Stimulated activated naive CD4-positive, alpha-beta T cell (primary cell): ENCODE measurements around the gene CHST13.

Experiments
- DNase-seq, 6 experiments: peaks; one replicate each; lab custom pipeline; 2025; lab: John Stamatoyannopoulos, UW

Gene CHST13

DNA sequence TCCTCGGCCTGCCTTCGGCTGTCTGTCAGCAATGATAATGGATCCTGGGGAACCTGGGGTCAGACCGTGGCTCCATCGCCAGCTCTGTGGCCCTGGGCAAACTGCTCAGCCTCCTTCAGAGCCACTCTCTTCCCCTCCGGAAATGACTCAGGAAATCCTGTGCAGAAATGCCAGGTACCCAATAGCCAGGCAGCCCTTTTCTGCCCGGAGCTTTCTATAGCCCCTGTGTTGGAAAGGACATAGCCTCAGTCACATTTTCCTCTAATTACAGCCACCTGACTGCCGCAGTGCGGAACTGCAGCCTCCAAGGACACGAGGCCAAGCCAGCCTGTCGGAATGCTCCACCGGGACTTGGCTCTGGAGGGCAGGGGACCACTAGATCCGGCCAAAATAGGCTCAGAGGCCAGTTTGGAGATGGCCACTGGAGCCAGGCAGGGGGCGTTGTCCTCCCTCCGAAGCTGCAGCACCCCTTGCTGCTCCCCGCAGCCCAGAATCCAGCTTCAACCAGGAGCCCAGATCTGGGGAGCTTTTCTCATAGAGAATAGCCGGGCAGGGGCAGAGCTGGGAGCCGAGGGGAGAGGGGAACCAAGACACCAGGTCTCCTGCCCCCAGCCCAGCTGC, 36.7 kb upstream of the CHST13 start:
- no peak for DNase-seq

GRCh38 chr3:126488185-126488584, 35.8 kb upstream of the CHST13 start:
- no peak for DNase-seq

GRCh38 chr3:126488886-126489569, 34.9 kb upstream of the CHST13 start:
- DNase-seq: no peak

- no peak for DNase-seq
Observed at GRCh38 chr3:126490619-126491018, 33.3 kb upstream of the CHST13 start.

DNA sequence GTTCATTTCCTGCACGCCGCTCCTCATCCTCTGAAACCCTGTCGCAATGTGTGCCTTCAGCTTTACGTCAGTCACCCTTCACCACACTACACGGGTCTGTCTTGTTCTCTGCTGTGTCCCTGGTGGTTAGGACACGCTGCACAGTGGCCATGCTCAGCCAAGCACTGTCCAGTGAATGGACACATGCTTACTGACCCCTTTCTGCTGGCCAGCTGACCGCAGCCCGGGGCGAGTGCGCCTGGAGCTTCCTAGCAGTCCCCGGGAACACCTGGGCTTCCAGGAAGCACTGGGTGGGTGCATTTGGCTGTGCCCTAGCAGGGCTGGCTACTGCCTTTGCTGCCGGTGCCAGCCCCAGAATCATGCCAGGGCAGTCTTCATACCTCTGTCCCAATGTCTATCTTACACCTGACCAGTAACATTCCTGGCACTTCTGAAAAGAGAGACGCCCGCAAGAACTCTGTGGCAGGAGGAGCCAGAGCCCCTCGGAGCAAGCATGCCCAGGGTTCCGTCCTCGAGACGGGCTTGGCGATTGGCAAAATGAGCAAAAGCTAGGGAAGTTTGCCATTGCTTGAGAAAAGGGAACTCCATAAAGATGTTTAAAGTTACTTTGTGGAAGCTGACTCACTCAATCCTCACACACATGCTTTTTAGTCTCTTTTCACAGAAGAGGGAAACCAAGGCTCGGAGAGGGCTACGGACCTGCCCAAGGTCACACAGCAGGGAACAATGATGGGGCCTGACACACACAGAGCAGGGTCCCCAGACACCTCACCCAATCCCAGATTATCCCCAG, 32.5 kb upstream of the CHST13 start:
- no peak for DNase-seq

- no peak for DNase-seq
Observed at GRCh38 chr3:126493051-126493450, 30.9 kb upstream of the CHST13 start.

GRCh38 chr3:126493739-126494138, 30.2 kb upstream of the CHST13 start:
- DNase-seq: no peak

DNA sequence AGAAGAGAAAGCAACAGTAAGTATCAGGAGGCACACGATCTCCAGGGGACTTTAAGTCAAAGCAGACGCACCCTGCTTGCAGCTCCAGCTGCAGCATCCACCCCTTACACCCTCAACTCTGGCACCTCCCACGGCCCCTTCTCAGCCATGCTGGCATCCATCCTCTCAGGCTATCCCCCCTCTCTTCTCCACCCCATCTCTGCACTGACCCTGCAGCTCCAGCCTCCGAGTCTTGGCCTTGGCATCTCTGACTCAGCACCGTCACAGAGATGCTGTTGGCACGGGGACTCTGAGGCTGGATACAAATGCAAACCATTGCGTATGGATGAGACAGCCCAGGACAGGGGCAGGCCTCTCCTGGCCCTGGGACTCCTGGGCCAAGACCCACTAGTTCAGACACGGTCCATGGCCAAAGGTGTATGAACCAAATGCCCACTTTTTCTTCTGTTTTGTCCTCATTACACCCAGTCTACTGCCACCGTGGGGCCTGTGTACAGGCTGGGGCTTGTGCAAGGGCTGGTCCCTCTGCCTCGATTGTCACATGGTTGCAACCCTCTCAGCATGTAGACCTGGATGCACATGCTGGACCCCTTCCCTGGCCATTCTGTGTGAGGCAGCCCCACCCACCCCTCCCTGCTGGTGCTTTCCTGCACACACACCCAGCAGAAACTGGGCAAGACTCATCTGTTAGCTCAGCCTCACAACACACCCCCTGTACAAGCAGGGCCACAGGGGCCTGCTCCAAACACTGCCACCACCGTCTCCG, 29.6 kb upstream of the CHST13 start:
- DNase-seq: no peak

DNA sequence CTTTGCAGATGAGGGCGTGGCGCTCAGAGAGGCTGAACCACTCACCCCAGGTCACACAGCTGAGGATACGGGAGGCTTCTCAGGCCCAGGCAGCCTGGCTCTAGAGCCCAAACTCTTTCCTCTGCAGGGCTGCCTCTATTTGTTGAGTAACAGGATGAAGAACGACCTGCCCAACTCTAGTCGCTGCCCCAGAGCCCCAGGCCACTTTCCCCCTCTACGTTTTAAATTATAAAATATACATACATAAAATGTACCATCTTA, 29.1 kb upstream of the CHST13 start:
- DNase-seq: no peak

GRCh38 chr3:126495786-126496185, 28.2 kb upstream of the CHST13 start:
- no peak for DNase-seq

GRCh38 chr3:126496894-126497850, 26.8 kb upstream of the CHST13 start:
- DNase-seq: no peak

GRCh38 chr3:126497956-126498355, 26.0 kb upstream of the CHST13 start:
- DNase-seq: no peak

- DNase-seq: no peak
Observed at GRCh38 chr3:126498461-126498860, 25.5 kb upstream of the CHST13 start.

GRCh38 chr3:126498929-126499328, 25.0 kb upstream of the CHST13 start:
- no peak for DNase-seq

DNA sequence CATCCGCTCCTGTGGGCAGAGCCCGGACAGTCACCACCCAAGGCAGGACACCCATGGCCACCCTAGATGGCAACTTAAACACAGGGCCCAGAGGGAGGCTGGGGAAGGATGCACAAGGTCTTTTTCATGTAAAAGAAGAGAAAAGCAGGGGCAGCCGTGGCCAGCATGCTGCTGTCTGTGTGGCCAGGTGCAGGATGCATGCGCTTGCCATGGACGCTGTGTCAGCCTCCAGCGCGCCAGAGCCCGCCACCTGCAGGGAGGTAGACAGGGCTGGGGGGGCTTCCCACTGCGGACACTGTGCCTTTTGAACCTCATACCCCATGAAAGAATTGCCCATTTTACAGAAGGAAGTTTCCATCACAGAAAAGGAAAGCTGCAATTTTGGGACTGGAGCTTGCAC, 24.6 kb upstream of the CHST13 start:
- DNase-seq: no peak

DNA sequence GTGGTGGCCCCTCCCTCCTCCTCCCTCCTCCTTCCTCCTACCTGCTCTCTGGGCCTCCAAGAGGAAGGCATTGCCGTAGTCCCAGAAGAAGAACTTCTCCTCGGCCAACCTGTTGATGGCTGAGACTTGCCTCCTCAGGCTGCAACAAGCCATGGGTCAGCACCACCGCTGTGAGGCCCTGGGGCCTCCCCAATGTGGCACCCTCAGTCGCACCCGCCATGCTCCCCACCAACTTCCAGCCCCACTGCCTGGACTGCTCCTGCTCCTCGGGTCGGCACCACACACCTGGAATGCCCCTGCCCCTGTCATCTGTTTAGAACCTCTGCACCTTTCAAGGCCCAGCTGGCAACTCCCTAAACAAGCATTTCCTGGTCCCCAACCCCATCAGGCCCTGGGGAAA, 23.9 kb upstream of the CHST13 start:
- DNase-seq: no peak

- DNase-seq: no peak
Observed at GRCh38 chr3:126501054-126501453, 22.9 kb upstream of the CHST13 start.

- DNase-seq: no peak
Observed at GRCh38 chr3:126501736-126502135, 22.2 kb upstream of the CHST13 start.

DNA sequence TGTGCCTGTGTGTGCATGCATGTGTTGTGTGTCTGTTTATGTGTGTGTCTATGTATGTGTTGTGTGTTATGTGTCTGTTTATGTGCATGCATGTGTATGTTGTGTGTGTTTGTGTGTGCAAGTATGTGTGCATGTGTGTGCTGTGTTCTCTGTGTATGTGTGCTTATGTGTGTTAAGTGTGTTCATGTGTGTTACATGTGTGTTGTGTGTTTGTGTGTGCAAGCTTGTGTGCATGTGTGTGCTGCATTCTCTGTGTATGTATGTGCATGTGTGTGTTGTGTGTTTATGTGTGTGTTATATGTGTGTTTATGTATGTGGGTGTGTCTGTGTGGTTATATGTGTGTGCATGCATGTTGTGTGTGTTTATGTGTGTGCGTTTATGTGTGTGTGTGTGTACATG, 21.3 kb upstream of the CHST13 start:
- no peak for DNase-seq

GRCh38 chr3:126503701-126504100, 20.3 kb upstream of the CHST13 start:
- no peak for DNase-seq

- no peak for DNase-seq
Observed at GRCh38 chr3:126507886-126508285, 16.1 kb upstream of the CHST13 start.

GRCh38 chr3:126508564-126508964, 15.4 kb upstream of the CHST13 start:
- no peak for DNase-seq
